Ovary (tissue), 3 donors: ENCODE measurements around the gene TPD52L1.

ENCODE experiments used
- POLR2A ChIP-seq: fragments of 450-650 bp; IDR thresholded peaks from one replicate; pipeline ENCODE4 v1.6.1; 2017; ENCODE audit warnings: antibody characterized with exemption, mild to moderate bottlenecking, moderate library complexity
- TF ChIP-seq, protein P1 (sequence below), 3 donors: fragments of 450-650 bp in 2 of 3; fragments of 200-600 bp in 1 of 3; IDR thresholded peaks; one replicate each; pipeline versions ENCODE4 v1.5.1 to v1.8.0; 2016 to 2022; ENCODE audit warnings: antibody characterized with exemption in 3 of 3, mild to moderate bottlenecking in 1 of 3
- donor health status: DM: no; HTN: no; CAD: no.

DNA sequence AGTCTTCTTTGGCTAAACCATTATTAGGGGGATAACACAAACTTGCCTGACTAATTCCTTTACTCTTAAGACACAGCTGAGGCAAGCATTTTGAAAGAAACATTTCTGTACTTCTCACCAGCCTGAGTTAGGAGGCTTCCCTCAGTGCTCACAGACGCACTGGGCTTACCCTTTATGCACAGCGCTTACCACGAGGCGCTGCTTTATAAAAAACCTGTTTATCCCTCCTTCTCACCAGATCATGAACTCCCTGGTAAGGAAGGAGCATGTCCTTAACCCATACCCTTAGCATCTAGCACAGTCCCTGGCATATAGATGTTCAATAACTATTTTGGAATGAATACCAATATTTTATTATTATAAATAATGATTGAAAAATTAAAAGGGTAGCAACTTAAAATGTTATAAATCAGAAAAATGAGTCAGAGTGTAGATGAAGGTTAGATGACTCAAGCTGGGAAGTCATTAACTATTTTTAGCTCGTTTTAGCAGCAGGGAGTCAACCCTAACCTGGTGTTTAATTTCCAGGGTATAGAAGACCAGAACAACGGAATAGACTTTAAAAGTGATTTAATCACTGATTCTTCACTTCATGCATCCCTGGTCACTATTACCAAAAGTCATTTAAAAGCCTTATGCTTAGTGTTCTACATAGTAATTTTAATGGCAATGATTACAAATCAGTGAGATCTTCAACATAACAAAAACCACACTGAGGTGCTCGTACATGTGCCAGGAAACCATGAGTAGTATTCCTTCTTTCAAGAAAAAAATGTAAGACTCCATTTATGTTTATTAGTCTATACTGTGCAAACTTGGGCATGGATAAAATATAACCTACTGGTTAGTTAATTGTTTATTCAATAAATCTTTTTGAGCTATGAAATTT lies 4.1 kb upstream of the TPD52L1 start:
- TF ChIP-seq, protein P1, sequence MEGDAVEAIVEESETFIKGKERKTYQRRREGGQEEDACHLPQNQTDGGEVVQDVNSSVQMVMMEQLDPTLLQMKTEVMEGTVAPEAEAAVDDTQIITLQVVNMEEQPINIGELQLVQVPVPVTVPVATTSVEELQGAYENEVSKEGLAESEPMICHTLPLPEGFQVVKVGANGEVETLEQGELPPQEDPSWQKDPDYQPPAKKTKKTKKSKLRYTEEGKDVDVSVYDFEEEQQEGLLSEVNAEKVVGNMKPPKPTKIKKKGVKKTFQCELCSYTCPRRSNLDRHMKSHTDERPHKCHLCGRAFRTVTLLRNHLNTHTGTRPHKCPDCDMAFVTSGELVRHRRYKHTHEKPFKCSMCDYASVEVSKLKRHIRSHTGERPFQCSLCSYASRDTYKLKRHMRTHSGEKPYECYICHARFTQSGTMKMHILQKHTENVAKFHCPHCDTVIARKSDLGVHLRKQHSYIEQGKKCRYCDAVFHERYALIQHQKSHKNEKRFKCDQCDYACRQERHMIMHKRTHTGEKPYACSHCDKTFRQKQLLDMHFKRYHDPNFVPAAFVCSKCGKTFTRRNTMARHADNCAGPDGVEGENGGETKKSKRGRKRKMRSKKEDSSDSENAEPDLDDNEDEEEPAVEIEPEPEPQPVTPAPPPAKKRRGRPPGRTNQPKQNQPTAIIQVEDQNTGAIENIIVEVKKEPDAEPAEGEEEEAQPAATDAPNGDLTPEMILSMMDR (IDR thresholded peaks at IDR 0.05), result no peak
- TF ChIP-seq POLR2A, result no peak
